K562 (cell line): Measurements from ENCODE around the gene RTL10. TPM values are rescaled to one million over a fixed set of nuclear protein-coding genes. Genes with fewer than 3 reads are reported as not detected.

ENCODE experiments used
- ATAC-seq: fragments of 200-7000 bp; cut with Tn5 transposase; 3 replicates; pipeline ENCODE4 v1.9.1; 2020; ENCODE audit warnings: moderate library complexity
- BruUV-seq: library from RNA; stranded (reverse); fragments of 400-500 nt; replicated peaks from 2 replicates; lab custom pipeline; 2021; lab: Mats Ljungman, UMichigan
- CTCF ChIA-PET: fragments of 300-600 bp; formaldehyde crosslinking; extraction: SDS; loops from one replicate; lab custom pipeline; 2021; ENCODE audit warnings: low intra/inter-chr PET ratio; lab: Yijun Ruan, JAX
- POLR2A ChIA-PET: fragments of 300-600, 350-650 bp; sonication (Branson Sonifier 250); formaldehyde crosslinking; extraction: SDS; loops from one replicate; lab custom pipeline; 2021; ENCODE audit warnings: antibody characterized with exemption, inconsistent platforms; lab: Yijun Ruan, JAX
- DNase-seq, 4 experiments: peaks; one replicate each; pipeline versions ENCODE4 v3.0.0 to v3.0.0-alpha.2; 2011 to 2018; ENCODE audit warnings: low spot score in 3 of 4, mixed read lengths in 3 of 4; ENCODE audit errors: extremely low read depth in 1 of 4
- FAIRE-seq: peaks from 2 replicates; lab custom pipeline; 2011; peaks lifted over from hg19 to GRCh38; lab: Jason Lieb, UNC
- H2AFZ ChIP-seq: 2 replicates; pipeline ENCODE4 v1.6.0; 2011; ENCODE audit warnings: low read depth, low read length, control low read depth, inconsistent platforms
- H3K27ac ChIP-seq: fragments of 200-600 bp; 3 replicates; pipeline ENCODE4 v1.8.0; 2011; ENCODE audit warnings: low read depth, mild to moderate bottlenecking, control low read depth, inconsistent platforms, low read length, moderate library complexity, mixed read lengths; ENCODE audit errors: extremely low read depth
- H3K27me3 ChIP-seq, 2 experiments: fragments of 300-600 bp in 1 of 2; 2 replicates in 1 of 2; 3 replicates in 1 of 2; pipeline versions ENCODE4 v1.6.0 to v1.8.0; 2011; ENCODE audit warnings: inconsistent platforms in 2 of 2, low read length in 2 of 2, mild to moderate bottlenecking in 1 of 2, mixed read lengths in 1 of 2, moderate library complexity in 1 of 2; ENCODE audit not compliant: control insufficient read depth in 2 of 2, insufficient read depth in 2 of 2
- H3K36me3 ChIP-seq: fragments of 300-600 bp; 3 replicates; pipeline ENCODE4 v1.8.0; 2011; ENCODE audit warnings: mild to moderate bottlenecking, low read length, inconsistent platforms; ENCODE audit not compliant: control insufficient read depth, insufficient read depth
- H3K4me1 ChIP-seq, 2 experiments: fragments of 200-600 bp in 1 of 2; replicated peaks in 1 of 2; 2 replicates in 1 of 2; 3 replicates in 1 of 2; pipeline versions ENCODE4 v1.5.1 to v1.8.0; 2011; ENCODE audit warnings: inconsistent platforms in 2 of 2, low read length in 2 of 2, mild to moderate bottlenecking in 1 of 2, mixed read lengths in 1 of 2, moderate library complexity in 1 of 2; ENCODE audit not compliant: control insufficient read depth in 2 of 2, insufficient read depth in 2 of 2
- H3K4me2 ChIP-seq: 2 replicates; pipeline ENCODE4 v1.6.1; 2011; ENCODE audit warnings: low read length, control low read depth, inconsistent platforms, mixed read lengths; ENCODE audit not compliant: insufficient read depth
- H3K4me3 ChIP-seq: fragments of 200-600 bp; sonication (generic), shearing (Covaris generic); 2 replicates; pipeline ENCODE4 v1.5.1; 2016; ENCODE audit warnings: control low read depth, inconsistent platforms
- H3K79me2 ChIP-seq: fragments of 200-600 bp; 3 replicates; pipeline ENCODE4 v1.8.0; 2011; ENCODE audit warnings: low read length, inconsistent platforms; ENCODE audit not compliant: control insufficient read depth, insufficient read depth
- H3K9ac ChIP-seq, 2 experiments: 2 replicates each; pipeline versions ENCODE4 v1.6.0 to v1.6.1; 2011; ENCODE audit warnings: low read depth in 2 of 2, low read length in 2 of 2, control low read depth in 1 of 2, inconsistent platforms in 1 of 2, mild to moderate bottlenecking in 1 of 2, mixed read lengths in 1 of 2; ENCODE audit not compliant: insufficient read depth in 1 of 2
- H3K9me1 ChIP-seq: one replicate; pipeline ENCODE4 v1.6.0; 2011; ENCODE audit warnings: inconsistent platforms, mild to moderate bottlenecking, low read length, moderate library complexity; ENCODE audit not compliant: control insufficient read depth, insufficient read depth
- H3K9me3 ChIP-seq: replicated peaks from 2 replicates; pipeline ENCODE4 v1.5.1; 2011; ENCODE audit warnings: low read depth, low read length, inconsistent platforms; ENCODE audit not compliant: control insufficient read depth, insufficient read depth
- H4K20me1 ChIP-seq: replicated peaks from 2 replicates; pipeline ENCODE4 v1.6.1; 2011; ENCODE audit warnings: low read length, inconsistent platforms, mixed read lengths; ENCODE audit not compliant: control insufficient read depth, insufficient read depth
- ARNT ChIP-seq, 2 experiments: fragments of 450-650 bp; IDR thresholded peaks; 2 replicates each; pipeline ENCODE4 v1.6.1; 2016; ENCODE audit warnings: mild to moderate bottlenecking in 1 of 2
- ATF1 ChIP-seq, 2 experiments: fragments of 450-650 bp in 1 of 2; IDR thresholded peaks; 2 replicates each; pipeline ENCODE4 v1.6.1; 2016; ENCODE audit warnings: missing compliant biosample characterization in 1 of 2, missing genetic modification characterization in 1 of 2
- MCM3 ChIP-seq: fragments of 450-650 bp; IDR thresholded peaks from 2 replicates; pipeline ENCODE4 v1.6.1; 2016
- PBX2 ChIP-seq, 2 experiments: IDR thresholded peaks in 1 of 2; conservative IDR thresholded peaks in 1 of 2; 2 replicates each; pipeline ENCODE4 v1.6.1; 2016; ENCODE audit warnings: low read depth in 2 of 2, mild to moderate bottlenecking in 1 of 2, missing compliant biosample characterization in 1 of 2, missing genetic modification characterization in 1 of 2, moderate library complexity in 1 of 2
- POLR3A ChIP-seq: IDR thresholded peaks from 2 replicates; pipeline ENCODE4 v1.6.1; 2011; ENCODE audit warnings: borderline replicate concordance, mild to moderate bottlenecking, moderate library complexity; ENCODE audit not compliant: insufficient read length, insufficient read depth; ENCODE audit errors: extremely low read depth
- RBM34 ChIP-seq: fragments of 200-400 bp; formaldehyde crosslinking; IDR thresholded peaks from 2 replicates; pipeline ENCODE4 v1.6.1; 2018; ENCODE audit warnings: low read length, borderline replicate concordance; ENCODE audit not compliant: insufficient read depth
- TAF15 ChIP-seq: fragments of 200-400 bp; formaldehyde crosslinking; IDR thresholded peaks from 2 replicates; pipeline ENCODE4 v1.6.1; 2017; ENCODE audit warnings: mild to moderate bottlenecking, low read depth, low read length, moderate library complexity
- TBL1XR1 ChIP-seq, 2 experiments: IDR thresholded peaks; 2 replicates each; pipeline ENCODE4 v1.6.1; 2012; ENCODE audit warnings: improper control_type of control experiment in 2 of 2, low read length in 2 of 2, mild to moderate bottlenecking in 1 of 2
- TFAM ChIP-seq: fragments of 250-450 bp; sonication (Bioruptor Pico); conservative IDR thresholded peaks from 2 replicates; pipeline ENCODE4 v1.5.0; 2021; ENCODE audit warnings: mild to moderate bottlenecking, moderate library complexity
- TFAP4 ChIP-seq: sonication (generic); formaldehyde crosslinking; IDR thresholded peaks from 2 replicates; pipeline ENCODE4 v1.8.0; 2022; ENCODE audit warnings: missing genetic modification reagents, mild to moderate bottlenecking, moderate library complexity, borderline replicate concordance
- U2AF2 ChIP-seq: fragments of 200-400 bp; formaldehyde crosslinking; optimal IDR thresholded peaks from 2 replicates; pipeline ENCODE3; 2017; ENCODE audit warnings: low read depth, mild to moderate bottlenecking, low read length
- ZBTB8A ChIP-seq: fragments of 450-650 bp; IDR thresholded peaks from 2 replicates; pipeline ENCODE4 v1.6.1; 2018; ENCODE audit warnings: mild to moderate bottlenecking, moderate library complexity; ENCODE audit not compliant: partially characterized antibody
- ZNF253 ChIP-seq: fragments of 250-450 bp; sonication (Bioruptor Pico); conservative IDR thresholded peaks from 2 replicates; pipeline ENCODE4 v1.6.1; 2021; ENCODE audit warnings: mild to moderate bottlenecking
- ZNF507 ChIP-seq: conservative IDR thresholded peaks from 2 replicates; pipeline ENCODE4 v1.6.1; 2017; ENCODE audit warnings: missing genetic modification characterization, missing compliant biosample characterization
- ZNF583 ChIP-seq: fragments of 250-450 bp; sonication (Bioruptor Pico); IDR thresholded peaks from 2 replicates; pipeline ENCODE4 v1.4.0; 2020
- ZNF764 ChIP-seq: fragments of 250-450 bp; sonication (Bioruptor Pico); IDR thresholded peaks from 2 replicates; pipeline ENCODE4 v1.4.0; 2020; ENCODE audit warnings: low read depth, mild to moderate bottlenecking, moderate library complexity
- WGBS: fragments of 100-300 bp; shearing (Covaris generic); methylation state at CpG from one replicate; pipeline ENCODE4 v1.1.6; 2016; ENCODE audit warnings: low coverage, mixed read lengths; ENCODE audit not compliant: insufficient coverage; ENCODE audit errors: missing lambda C conversion rate; 5-methylcytosine and 5-hydroxymethylcytosine counted together
- in situ Hi-C: fragments of 300-500 bp; cut with MboI; formaldehyde crosslinking; loops from 4 replicates; pipeline ENCODE4 v1.15.0; 2018; ENCODE audit warnings: inconsistent platforms, mixed read lengths
- intact Hi-C: fragments of 100-400 bp; cut with micrococcal nuclease; formaldehyde crosslinking; loops from 2 replicates; pipeline ENCODE4 v1.14.2; 2022
- polyA plus RNA-seq, 8 experiments: library from polyadenylated mRNA; depleted of rRNA in 4 of 8; stranded (reverse) in 5 of 8; unstranded in 3 of 8; fragments of >200 nt; fragmentation: Nextera tagmentation in 2 of 8; fragmentation: Illumina TruSeq in 1 of 8; extraction: Ambion mirVana in 2 of 8; extraction: Trizol in 1 of 8; gene quantifications; 2 replicates each; pipeline versions ENCODE4 v1.2.1 to v1.2.3, GENCODE V29; 2011 to 2014; ENCODE audit warnings: inconsistent platforms in 1 of 8, missing spikeins in 1 of 8
- total RNA-seq, 7 experiments: library from RNA; depleted of rRNA in 6 of 7; stranded (reverse); fragments of >200 nt in 6 of 7; fragmentation: Illumina TruSeq in 2 of 7; extraction: Trizol in 2 of 7; gene quantifications; 2 replicates each; pipeline versions ENCODE4 v1.2.1 to v1.2.3, GENCODE V29; 2011 to 2021; ENCODE audit warnings: low replicate concordance in 1 of 7

Gene RTL10
- total and polyA plus RNA-seq, 9 of the 15 experiments (the other 6 are each of a cell fraction or from before 2014, with no cell fraction given) = 19.8 to 75.5 (median 32.5) TPM

GRCh38 chr22:19879992-19880785, 25.5 kb upstream of the RTL10 start (continued):
- TF ChIP-seq ATF1 (CRISPR knock-in tag; IDR thresholded peaks at IDR 0.05) (peak; percentile 25; the same call in 1 of the 2 replicates), ATF1 (tag; IDR thresholded peaks at IDR 0.05) (no peak)
- TF ChIP-seq, all 486 proteins: peak for 22

- ATAC-seq = no peak
- Histone ChIP-seq H4K20me1 (peaks cover 34% of the 10 kb centered on the region), H3K4me2 (no peak overlapping the region), H3K79me2 (no peaks in the 10 kb centered on the region), H3K4me3 (no peak overlapping the region), H3K27me3 (peaks cover 0 to 9% of the 10 kb centered on the region in 2 experiments; a peak in 1 of 5 replicates), H3K9ac (peak overlapping the region in 1 of 2 experiments; percentile 74; a peak in 2 of 4 replicates), H3K4me1 (peaks cover 12 to 78% of the 10 kb centered on the region in 2 experiments), H2AFZ (no peak overlapping the region), H3K27ac (no peak overlapping the region), H3K36me3 (no peaks in the 10 kb centered on the region), H3K9me3 (no peaks in the 10 kb centered on the region), H3K9me1 (no peaks in the 10 kb centered on the region)
- WGBS = 41% methylated on average over 4 of the region's 4 CpGs
- POLR2A ChIA-PET = interaction anchor here (0.9 to 4.0 kb wide), 6 partner anchors 8 to 25 kb away, joined by 3 to 21 read pairs (median 6); partner anchors contain the start of genes GNB1L and RTL10
- intact Hi-C loops (no loop called here), in situ Hi-C loops (no loop called here)
- FAIRE-seq = no peak
- DNase-seq = no peak
- CTCF ChIA-PET = no interaction called here
- no TSS peak for BruUV-seq
- TF ChIP-seq TAF15 = 0 out of 2 replicates have a peak, but pooled peaks have one; percentile 42
- TF ChIP-seq RBM34 = no peak
- no peak for TF ChIP-seq TFAM (CRISPR knock-in tag)
- no peak for TF ChIP-seq U2AF2
- no peak for TF ChIP-seq POLR3A
- no peak for TF ChIP-seq PBX2 (CRISPR knock-in tag; IDR thresholded peaks at IDR 0.05; ENCODE audit: low read depth)
- no peak for TF ChIP-seq PBX2 (tag; conservative IDR thresholded peaks at IDR 0.05; ENCODE audit: low read depth)
- no peak for TF ChIP-seq ARNT (IDR thresholded peaks at IDR 0.05)
- no peak for TF ChIP-seq TFAP4 (CRISPR knock-in tag)
- peak; percentile 8; the same call in 1 of the 2 replicates for TF ChIP-seq ZNF764 (CRISPR knock-in tag)
- TF ChIP-seq TBL1XR1 (IDR thresholded peaks at IDR 0.05; ENCODE audit: low read length in 2 of 2) = 0 out of 4 replicates have a peak, but pooled peaks of 1 of the 2 experiments have one; percentile 7
- TF ChIP-seq MCM3 = no peak
- TF ChIP-seq ZNF583 (CRISPR knock-in tag) = no peak
- no peak for TF ChIP-seq ZBTB8A
- no peak for TF ChIP-seq ZNF507
- no peak for TF ChIP-seq ZNF253
These were observed 24.9 kb upstream of the RTL10 start for GRCh38 chr22:19879643-19879991.
